ENCODE results near the gene PIEZO1. TPM values are rescaled to one million over a fixed set of nuclear protein-coding genes. Genes with fewer than 3 reads are reported as not detected.

Gene PIEZO1
- total RNA-seq, 1 experiment from 2014 or later = 224 TPM

DNA sequence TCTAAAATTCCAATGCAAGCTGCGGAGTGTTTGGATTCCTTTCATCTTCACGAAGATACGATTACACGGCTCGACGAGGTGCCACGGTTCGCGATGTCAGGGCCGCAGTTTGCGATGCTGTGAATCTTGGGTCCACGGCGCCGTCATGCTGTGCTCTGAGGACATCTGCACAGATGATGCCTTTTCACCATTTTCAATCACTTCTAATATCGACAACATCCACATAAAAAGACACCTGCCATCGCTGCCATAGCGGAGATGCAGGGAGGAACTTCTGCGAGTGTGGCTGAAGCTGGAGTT lies 33.5 kb upstream of the PIEZO1 start:
- no peaks in the 10 kb centered on the region for H3K79me2 ChIP-seq (ENCODE audit: insufficient read depth, low read length)
- ATAC-seq (no peak), DNase-seq (ENCODE audit: low read depth, low spot score) (no peak)
- H3K9ac ChIP-seq (ENCODE audit: low read length) = no peak overlapping the region
- POLR2A ChIA-PET = no interaction called here
- no TSS peak for BruUV-seq (replicated peaks)
- no peaks in the 10 kb centered on the region for H3K36me3 ChIP-seq (ENCODE audit: control insufficient read depth in 1 of 2, insufficient read depth in 2 of 2, low read length in 2 of 2)
- no peak overlapping the region for H3K27ac ChIP-seq (ENCODE audit: low read depth, low read length)
- RAD21 ChIA-PET (ENCODE audit: low non-redundant PET in 1 of 2, low total read pairs in 2 of 2, uncharacterized antibody in 2 of 2, unreplicated experiment in 2 of 2) = no interaction called here
- no peaks in the 10 kb centered on the region for H3K9me2 ChIP-seq (ENCODE audit: insufficient read depth)
- no peaks in the 10 kb centered on the region for H3K9me3 ChIP-seq (ENCODE audit: control insufficient read depth in 1 of 2, insufficient read depth in 1 of 2, low read depth in 1 of 2, low read length in 2 of 2)
- H4K20me1 ChIP-seq (ENCODE audit: insufficient read depth) = no peaks in the 10 kb centered on the region
- no peak overlapping the region for H2AFZ ChIP-seq (ENCODE audit: low read depth, low read length, poor library complexity, severe bottlenecking)
- H3K27me3 ChIP-seq (ENCODE audit: insufficient read depth, low read length) = no peaks in the 10 kb centered on the region
- no peak overlapping the region for H3K4me3 ChIP-seq (replicated peaks in 1 of 2; ENCODE audit: low read depth in 1 of 2, low read length in 2 of 2)
- CTCF ChIA-PET = interaction anchor here (1.1 to 2.4 kb wide), 2 partner anchors 39 to 348 kb away, joined by 3 to 9 read pairs; partner anchors contain the start of genes GALNS and TRAPPC2L
- TF ChIP-seq, protein P1, sequence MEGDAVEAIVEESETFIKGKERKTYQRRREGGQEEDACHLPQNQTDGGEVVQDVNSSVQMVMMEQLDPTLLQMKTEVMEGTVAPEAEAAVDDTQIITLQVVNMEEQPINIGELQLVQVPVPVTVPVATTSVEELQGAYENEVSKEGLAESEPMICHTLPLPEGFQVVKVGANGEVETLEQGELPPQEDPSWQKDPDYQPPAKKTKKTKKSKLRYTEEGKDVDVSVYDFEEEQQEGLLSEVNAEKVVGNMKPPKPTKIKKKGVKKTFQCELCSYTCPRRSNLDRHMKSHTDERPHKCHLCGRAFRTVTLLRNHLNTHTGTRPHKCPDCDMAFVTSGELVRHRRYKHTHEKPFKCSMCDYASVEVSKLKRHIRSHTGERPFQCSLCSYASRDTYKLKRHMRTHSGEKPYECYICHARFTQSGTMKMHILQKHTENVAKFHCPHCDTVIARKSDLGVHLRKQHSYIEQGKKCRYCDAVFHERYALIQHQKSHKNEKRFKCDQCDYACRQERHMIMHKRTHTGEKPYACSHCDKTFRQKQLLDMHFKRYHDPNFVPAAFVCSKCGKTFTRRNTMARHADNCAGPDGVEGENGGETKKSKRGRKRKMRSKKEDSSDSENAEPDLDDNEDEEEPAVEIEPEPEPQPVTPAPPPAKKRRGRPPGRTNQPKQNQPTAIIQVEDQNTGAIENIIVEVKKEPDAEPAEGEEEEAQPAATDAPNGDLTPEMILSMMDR (IDR thresholded peaks at IDR 0.05 in 2 of 3, conservative IDR thresholded peaks at IDR 0.05 in 1 of 3; ENCODE audit: borderline replicate concordance in 1 of 3, insufficient read depth in 1 of 3, low read depth in 2 of 3, low read length in 2 of 3) = no peak
- no peak for TF ChIP-seq EGR1 (IDR thresholded peaks at IDR 0.05; ENCODE audit: low read depth)
- TF ChIP-seq, protein P2, sequence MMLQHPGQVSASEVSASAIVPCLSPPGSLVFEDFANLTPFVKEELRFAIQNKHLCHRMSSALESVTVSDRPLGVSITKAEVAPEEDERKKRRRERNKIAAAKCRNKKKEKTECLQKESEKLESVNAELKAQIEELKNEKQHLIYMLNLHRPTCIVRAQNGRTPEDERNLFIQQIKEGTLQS (IDR thresholded peaks at IDR 0.05) = no peak
- TF ChIP-seq JUND (IDR thresholded peaks at IDR 0.05) = no peak
- TF ChIP-seq YY1 (IDR thresholded peaks at IDR 0.05; ENCODE audit: extremely low read depth, insufficient replicate concordance, low read depth, low read length) = no peak
- TF ChIP-seq POLR2AphosphoS5 (IDR thresholded peaks at IDR 0.05; ENCODE audit: low read depth, low read length) = no peak; the same call in 1 of the 2 replicates
- TF ChIP-seq POLR2A (IDR thresholded peaks at IDR 0.05; ENCODE audit: borderline replicate concordance, extremely low read depth, insufficient read depth, insufficient read length) = no peak
- no peak overlapping the region for H3K4me2 ChIP-seq (ENCODE audit: low read length)
- H3K4me1 ChIP-seq (ENCODE audit: control insufficient read depth in 1 of 2, insufficient read depth in 2 of 2, low read length in 2 of 2) = peaks cover 4 to 13% of the 10 kb centered on the region in 2 experiments; a peak in 3 of 4 replicates
- intact Hi-C loops (cut with micrococcal nuclease) = loop anchor here (10.0 kb wide), 2 partner anchors 236 to 746 kb away; partner anchors contain the start of gene RPL13

Data from HCT116 (cell line).